NCI-H460 (cell line): ENCODE measurements around the gene CDHR4. TPM values are rescaled to one million over a fixed set of nuclear protein-coding genes. Genes with fewer than 3 reads are reported as not detected.
"Not testable (repeated sequence)": the region's sequence is repeated elsewhere in the genome, so short reads cannot be mapped to it uniquely, and the experiment has no call there.

Source experiments
- DNase-seq: peaks from one replicate; pipeline ENCODE4 v3.0.0-alpha.2; 2016; ENCODE audit warnings: low read depth; ENCODE audit errors: extremely low read depth
- polyA plus RNA-seq: library from polyadenylated mRNA; depleted of rRNA; stranded (reverse); fragments of >200 nt; gene quantifications from 2 replicates; pipeline ENCODE4 v1.2.3, GENCODE V29; 2014; cell fraction: nucleus; rRNA removed
- total RNA-seq: library from RNA; depleted of rRNA; stranded (reverse); fragments of >200 nt; shearing (Covaris generic); gene quantifications from 2 replicates; pipeline ENCODE4 v1.2.3, GENCODE V29; 2014; rRNA removed

Gene CDHR4, protein sequence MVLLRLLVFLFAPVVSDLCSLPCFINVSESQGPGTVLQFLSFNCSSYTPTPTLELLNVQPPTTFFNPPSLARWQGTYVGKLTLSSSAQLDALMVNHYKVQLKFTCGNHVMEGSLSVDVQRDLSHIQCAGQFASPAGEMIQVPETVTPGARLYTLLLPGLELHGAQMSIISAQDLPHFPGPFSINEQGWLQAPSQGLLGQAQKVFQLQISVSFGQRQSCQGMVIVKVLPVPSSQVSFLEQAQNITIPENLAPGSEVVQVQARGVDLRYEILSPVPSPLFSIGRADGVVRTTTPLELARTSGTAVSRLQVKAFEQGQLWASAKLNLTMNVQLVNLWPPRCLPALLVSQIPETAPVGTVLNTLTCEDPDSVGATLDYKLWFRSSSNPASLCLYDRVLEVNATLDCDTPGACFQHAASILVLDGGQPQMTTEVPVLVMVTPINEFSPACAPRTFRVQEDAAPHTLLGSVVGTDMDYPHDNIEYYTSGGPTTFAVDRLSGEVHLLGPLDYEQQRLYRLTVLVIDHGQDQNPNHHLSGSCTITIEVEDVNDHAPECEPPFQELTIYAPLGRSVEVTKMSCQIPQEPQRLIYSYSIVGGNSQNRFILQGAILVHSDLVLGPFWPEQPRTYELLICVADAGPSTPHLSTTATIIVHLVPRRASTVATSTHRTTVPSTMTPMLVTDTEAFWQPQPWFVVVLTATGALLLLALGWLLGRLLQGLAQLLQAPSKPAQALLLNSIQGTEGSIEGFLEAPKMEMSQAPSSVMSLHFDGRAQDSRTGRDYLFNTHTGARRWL
- total RNA-seq: not detected in 2 replicates
- not detected in 2 replicates for polyA plus RNA-seq

DNA sequence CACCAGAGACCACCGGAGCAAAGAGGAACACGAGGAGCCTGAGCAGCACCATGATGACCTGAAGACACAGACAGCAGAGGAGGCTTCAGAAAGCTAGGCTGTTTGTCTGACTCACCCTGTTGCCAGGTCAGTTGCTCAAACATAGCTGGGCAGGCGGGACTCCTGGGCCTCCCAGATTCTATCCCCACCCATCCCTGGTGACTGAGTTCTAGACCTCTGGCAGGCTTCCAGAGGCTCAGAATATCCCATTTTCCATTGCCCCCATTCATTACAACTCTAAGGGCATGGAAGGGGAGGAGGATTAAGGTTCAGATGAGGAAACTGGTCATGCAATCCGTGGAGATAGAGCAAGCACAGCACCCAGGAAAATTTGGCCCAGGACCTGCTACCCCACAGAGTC is at the start of gene CDHR4:
Gene CDHR4, minus strand, starts transcription at position 113 of the 400 bp plus-strand sequence. Its CDS starts 61 bp downstream, at position 52.
- DNase-seq: no peak

DNA sequence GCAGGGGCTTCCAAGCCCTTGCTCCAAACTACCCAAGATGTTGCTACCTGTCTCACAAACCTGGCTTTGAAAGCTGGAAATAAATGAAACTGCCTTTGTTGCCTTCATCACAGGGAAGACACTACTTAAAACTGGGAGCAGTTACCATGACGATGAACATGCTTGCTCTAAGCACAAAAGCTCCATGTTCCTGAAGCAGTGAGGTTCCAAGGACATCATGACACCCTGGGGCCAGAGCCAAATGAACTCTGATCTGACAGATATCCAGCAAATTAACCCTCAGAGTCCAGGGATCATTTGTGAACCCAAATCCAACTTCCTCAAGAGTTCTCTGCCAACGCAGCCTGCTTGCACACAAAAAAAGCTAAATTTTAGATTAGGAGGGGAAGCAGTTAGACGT is 46.0 kb upstream of the CDHR4 start:
- DNase-seq: no peak

DNA sequence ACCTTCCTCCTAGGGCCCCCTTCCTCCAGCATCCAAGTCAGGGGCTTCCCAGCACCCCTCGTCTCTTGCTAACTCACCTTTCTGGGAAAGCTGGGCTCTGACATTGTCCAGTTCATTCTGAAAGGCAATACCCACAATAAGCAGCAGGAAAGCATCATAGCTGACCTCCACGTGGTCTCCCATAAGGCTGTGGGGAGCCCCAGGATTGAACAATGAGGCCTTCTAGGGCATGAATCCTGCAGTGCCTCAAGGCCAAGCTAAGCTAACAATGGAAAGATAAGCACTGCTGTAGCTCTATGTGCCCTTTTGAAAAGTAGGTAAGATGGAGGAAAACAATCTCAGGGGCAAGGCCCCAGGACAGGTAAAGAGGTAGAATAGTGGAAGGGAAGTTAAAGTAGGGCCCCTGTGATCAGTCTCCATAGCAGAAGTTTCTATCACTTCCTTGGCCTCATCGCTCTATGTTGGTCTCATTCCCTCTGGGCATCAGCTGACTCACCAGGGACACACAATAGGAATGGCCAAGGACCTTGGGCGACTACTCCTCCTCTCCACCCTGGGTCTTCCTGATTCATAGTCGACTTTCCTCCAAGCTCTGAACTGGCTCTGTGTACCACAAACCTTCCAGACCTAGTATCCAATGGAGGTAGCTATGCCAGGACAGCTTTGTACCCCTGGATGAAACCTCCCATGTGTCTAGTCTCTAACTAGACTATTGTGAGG is 45.0 kb upstream of the CDHR4 start:
- DNase-seq: no peak

DNA sequence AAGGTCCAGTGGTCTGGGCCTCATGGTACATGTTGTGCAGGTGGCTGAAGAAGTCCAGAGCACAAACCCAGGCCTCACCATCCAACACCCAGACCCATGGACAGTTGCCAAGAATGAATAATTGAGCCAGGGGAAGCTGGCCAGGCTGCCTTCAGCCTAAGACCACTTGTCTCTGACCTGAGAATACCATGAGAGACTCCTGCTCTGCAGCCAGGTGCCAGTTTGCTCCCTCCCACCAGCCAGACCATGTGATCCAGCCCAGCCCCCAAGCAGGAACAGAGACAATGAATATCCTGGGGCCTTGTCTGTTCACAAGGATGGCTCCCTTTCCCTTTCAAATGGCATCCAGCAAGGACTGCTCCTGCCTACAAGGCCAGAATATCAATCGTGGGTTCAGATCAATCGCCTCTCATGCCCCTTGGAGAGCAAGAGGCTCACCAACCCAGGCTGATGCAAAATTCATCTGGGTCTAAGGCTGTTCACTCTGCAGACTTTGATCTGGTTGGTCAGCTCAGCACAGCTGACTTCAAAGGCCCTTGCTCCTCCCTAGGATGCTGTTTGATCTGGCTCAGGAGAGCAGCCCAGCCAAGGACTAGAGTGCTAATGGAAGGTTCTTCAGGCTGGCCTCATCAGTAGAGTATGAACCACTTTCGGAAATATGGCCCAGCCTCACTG is 43.3 kb upstream of the CDHR4 start:
- no peak for DNase-seq

DNA sequence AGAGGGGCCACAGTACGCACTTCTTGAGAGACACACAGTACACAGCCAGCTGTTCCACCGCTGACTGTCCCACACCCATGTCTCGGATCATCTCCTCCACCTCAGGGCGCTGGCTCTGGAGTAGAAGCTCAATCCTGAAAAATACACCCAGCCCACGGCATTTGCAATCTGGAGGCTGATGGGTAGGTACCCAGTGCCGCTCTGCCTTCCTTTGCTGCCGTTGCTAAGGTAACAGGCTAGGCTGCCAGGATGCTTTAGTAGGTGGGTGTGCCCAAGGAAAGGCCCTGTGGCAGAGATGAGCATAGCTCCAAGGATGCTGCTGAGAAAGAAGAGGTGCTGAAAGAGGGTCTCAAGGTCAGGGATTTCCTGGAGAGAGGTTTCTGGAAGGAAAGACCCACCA is 42.1 kb upstream of the CDHR4 start:
- no peak for DNase-seq

DNA sequence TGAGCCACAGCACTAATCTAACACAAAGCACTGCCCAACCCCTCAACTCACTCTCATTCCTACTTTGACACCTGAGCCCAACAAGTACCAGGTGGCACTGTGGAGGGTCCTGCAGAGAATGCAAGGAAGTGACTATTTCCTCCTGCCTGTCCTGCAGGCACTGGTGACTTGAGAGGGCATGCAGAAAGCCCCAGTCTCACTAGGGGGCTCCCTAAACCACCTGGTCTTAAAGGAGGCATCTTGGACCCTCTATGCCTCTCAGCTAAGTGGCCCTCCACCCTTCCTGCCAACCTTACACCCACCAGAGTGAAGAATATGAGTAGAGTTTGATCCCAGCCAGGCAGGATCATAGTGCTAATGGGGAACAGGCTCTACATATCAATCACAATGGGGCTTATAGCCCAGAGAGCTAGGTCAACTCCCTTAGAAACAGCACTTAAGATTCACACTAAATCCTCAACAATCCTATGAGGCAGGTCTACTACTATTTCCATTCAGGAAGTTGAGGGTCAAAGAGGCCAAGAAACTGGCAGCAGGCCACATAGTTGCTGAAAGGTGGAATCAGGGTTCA is 41.5 kb upstream of the CDHR4 start:
- DNase-seq: no peak

DNA sequence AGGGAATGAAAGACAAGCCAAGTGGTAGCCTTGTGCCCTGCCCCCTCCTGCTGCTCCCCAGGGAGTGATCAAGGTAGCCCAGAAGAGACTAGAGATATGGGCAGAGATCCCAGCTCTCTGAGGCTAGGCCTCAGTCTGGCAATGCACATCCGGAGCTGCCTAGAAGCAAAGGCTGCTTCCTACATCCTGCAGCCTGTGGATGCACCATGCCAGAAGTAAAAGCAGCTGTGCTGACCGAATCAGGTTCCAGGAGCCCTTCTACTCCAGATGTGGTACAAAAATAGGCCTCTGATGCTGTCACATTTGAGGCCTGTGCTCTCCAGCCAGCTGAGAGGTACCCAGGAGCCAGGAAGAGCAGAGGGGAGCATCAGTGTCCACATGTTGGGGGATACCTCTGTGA is 40.7 kb upstream of the CDHR4 start:
- DNase-seq: no peak

DNA sequence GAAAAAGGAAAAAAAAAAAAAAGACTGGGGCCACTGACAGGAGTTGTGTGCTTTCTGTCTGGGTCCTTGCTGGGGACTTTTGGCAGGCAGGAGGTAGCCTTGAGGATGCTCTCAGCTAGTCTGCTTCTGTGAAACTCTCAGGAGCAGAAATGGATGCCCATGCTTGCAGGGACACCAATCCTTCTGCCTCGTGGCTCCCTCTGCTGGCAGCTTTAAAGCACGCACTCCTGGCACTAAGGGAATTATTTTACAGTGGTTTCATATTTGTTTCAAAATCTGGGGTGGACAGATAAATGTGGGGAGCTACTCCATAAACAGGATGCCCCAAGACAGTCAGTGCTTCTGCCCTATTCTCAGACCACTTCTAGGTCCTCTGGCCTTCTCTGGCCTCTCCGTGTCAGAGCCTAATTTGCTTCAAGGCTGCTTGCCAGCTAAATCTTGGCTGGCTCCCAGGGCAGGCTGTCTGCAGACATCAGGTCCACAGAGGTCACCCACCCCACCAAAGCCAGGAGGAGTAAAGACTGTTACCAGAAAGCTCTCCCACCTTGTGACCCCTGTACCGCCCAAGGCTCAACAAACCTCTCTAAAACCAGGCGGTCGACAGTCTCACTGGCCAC is 39.6 kb upstream of the CDHR4 start:
- DNase-seq: peak; percentile 65

DNA sequence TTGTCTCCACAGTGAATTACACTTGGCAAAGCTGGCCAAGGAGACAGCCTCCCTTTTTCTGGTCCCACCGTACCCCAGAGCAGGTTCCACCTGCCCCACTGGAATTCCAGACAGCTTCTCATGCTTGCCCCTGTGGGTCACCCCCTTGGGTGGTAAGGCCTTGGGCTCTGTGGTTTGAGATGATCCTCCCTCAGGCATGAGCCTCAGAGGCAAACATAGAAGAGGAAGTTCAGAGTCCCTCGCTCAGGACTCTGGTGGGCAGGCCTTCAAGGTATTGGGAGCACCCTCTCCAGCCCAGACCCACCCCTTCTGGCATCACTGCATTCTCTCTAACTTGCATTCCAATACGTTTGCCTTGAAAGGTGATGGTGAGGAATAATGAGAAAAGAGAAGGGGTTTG is 31.7 kb upstream of the CDHR4 start:
- no peak for DNase-seq

DNA sequence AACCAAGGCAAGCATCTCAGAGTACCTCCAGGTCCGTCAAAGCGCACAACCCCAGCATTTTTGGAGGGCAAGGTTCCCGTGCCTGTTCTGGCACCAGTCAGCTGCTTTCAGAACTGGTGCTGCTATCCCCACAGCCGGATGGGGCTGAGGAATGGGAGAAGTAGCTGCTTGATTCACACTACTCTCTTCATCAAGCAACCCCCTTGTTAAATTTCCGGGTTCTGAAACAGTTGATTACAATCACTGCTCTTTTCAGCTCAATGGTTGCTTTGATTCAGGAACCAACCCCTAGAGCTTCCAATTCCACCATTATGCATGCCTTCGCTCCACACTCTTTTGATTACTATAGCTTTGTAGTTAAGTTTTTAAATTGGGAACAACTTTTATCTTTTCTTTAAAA is 26.3 kb upstream of the CDHR4 start:
- no peak for DNase-seq

DNA sequence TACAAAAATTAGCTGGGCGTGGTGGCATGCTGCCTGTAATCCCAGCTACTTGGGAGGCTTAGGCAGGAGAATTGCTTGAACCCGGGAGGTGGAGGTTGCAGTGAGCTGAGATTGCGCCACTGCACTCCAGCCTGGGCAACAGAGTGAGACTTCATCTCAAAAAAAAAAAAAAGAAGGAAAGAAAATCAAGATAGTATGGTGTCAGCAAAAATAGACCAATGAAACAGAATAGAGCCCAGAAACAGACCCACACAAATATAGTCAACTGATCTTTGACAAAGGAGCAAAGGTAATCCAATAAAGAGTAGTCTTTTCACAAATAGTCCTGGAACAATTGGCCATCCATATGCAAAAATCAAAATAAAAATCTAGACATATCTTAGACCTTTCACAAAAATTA is 23.5 kb upstream of the CDHR4 start:
- DNase-seq: not testable (repeated sequence)

DNA sequence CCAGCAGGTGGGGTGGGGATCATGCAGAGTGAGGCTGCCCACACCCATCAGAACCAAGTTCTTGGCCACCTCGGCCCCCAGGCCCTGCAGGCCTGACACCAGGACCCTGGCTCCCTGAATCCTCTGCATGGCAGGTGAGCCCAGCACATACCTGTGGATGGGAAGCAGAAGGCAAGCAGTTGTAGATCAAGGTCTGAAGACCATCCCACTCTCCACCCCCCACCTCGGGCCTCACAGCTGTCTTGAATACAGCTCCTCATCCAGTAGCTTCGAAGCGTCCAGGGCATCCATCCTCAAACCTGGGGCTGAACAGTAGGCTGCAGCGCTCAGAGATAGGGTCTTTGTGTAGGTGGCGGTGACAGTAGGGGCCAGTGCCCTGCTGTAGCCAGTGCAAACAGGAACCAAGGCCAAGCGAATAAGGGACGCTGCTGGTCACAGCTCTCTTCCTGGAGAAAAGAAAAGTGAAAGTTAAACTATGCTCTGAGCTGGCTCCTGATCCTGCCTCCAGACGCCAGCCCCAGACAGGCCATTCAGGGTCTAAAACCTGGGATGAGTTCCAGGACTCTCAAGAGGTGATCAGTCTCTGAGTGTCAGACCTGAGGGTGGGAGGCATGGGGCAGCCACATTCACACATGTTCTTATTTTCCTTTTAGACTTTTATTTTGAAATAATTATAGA is 14.0 kb upstream of the CDHR4 start, which contains the start of gene UBA7:
Gene UBA7, minus strand, starts transcription at position 457 of the 678 bp plus-strand sequence. Its CDS starts 166 bp downstream, at position 291.
- DNase-seq: no peak

DNA sequence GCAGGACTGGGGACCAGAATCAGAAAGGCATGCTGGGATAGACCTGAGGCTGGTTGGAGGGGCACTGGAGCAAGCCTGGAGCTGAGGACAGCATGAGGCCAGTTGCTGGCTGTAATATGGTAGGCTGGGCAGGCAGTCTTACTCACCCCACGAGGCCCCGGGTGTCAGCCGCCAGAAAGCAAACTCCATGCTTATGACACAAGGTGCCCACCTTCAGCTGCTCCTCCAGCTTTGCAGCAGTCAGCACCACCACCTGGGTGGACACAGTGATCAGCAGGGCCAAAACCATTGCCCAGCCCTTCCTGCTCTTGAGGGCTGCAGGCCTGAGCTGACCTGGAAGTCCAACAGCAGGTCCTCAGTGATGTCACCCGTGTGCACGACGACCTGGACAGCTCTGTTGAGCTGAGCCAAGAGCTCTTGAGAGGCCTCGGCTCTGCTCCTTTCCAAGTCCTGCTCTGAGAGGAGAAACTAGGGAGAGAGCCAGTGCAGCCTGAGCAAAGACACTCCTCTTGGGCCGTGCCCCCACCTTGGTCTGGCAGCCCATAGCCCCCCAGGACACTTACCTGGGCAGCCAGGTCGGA is 13.3 kb upstream of the CDHR4 start:
- DNase-seq: no peak

DNA sequence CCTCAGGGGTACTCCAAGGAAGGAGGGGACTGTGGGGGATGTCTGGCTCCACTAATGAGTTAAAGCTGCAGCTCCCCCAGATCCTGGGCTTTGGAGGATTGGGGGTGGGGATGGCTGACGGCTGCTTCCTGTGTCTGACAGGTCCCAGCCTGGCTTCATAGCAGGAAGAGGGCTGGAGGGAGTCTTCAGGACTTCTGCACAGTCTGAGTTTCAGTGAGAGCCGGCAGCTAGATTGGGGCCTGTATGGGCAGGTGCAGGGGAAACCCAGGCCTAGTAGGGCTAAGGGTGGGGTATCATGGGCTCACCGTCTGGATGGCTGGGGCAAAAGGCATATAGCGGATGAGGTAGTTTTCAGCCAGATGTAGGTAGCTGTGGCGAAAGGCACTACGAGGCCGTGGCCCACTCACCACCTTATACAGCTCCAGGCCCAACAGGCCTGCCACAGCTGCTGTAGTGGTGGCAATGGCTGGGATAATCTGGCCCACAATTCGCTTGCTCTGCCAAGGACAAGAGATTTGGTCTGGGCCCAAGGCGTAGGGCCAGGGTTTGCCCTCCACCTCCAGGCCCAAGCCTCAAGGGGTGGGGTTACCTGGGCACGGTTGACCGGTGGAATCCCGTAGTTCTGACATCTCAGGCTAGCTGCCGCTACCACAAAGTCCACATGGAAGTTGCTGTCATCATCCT is 7.9 kb upstream of the CDHR4 start:
- no peak for DNase-seq

DNA sequence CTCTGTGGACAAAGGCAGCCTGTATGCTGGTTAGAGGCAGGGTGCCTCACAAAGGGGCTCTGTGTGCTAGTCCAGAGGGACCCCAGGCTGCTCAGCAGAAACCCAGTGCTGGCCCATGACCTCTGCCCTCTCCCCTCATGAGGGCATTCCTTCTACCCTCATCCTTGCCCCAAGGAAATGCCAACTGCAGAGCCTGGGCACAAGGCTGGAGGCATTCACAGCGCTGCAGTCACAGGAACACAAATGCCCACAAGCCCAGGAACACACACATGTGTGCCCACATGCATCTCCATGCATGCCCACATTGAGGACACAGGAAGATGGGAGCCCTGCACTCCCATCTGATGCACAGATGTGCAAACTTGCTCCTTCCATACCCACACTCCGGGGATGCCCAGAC is 7.2 kb upstream of the CDHR4 start:
- no peak for DNase-seq

DNA sequence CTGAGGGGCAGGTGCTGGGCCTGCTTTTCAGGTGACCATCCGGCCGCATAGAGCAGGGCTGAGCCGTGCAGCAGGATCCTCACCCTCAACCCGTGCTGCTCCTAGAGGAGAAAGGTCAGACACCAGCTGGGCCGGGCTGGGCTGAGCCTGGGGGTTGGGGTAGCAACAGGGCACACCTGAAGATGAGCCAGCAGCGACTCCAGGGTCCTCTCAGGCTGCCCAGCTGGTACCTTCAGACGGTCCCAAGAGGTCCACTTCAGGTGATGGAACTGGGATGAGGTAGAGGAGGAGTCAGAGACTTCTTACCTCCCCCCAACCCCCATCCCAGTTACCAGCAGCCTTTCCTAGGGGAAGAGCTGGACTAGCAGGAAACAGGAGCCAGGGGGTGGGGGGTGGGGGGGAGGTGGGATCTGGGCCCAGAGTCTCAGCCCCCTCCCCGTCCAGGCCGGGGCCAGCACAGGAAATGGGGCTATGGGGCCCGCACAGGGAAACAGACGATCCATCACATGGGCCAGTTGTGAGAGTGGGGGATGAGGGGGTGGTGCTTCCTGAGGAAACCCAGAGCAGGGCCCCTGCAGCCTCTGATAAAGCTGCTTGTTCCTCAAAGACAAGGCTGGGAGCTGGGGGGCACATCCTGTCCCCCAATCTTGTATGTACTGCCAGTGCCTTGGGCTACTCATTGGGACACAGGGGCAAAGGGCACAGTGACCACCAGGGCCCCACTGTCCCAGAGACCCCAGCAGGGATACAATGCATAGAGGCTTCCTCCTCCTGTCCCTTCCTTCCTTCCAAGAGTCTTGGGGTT is 6.4 kb upstream of the CDHR4 start:
- DNase-seq: no peak

DNA sequence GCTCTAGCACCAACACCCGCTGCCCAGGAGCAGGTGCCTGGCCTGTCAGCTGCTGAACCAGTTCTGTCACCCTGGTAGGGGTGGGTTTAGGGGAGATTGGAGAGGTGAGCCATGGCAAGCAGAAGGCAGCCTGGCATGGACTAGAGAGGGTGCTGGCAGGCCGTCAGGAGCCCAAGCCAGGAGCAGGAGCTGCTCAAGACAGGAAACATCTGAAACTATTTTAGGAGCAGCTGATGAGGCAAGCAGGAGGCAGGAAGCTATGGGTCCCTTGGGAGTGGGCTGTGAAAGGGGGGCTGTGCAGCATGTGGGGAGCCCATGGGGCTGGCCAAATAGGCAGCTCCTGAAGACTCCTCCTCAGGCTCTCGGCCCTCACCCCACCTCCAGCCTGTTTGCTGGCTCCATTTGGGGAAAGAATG is 5.7 kb upstream of the CDHR4 start:
- no peak for DNase-seq
